GM12892 (cell line): ENCODE results near the gene C1QL1.

Experiments used
- POLR2A ChIP-seq: IDR thresholded peaks from 2 replicates; pipeline ENCODE4 v1.6.1; 2011; ENCODE audit warnings: low read depth, low read length, control low read depth
- POLR2AphosphoS5 ChIP-seq: IDR thresholded peaks from 2 replicates; pipeline ENCODE4 v1.6.1; 2011; ENCODE audit warnings: low read depth, low read length, control low read depth

DNA sequence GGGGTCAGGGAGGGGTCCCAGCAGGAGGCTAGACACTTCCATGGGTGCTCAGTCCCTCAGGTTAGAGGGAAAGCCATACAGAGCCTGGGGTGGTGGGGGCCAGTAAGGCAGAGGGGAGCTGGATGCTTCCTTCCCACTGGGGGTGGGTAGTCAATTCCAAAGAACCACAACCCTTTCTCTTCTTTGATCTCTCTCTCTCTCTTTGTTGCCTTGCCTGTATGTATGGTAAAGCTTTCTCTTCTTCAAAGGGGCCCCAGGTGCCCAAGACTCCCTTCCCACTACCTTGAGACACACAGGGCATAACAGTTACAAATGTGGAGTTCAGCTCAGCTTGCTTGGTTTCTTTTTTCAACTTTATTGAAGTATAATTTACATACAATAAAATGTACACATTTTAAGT, 30.5 kb upstream of the C1QL1 start:
- TF ChIP-seq POLR2A, result no peak
- TF ChIP-seq POLR2AphosphoS5, result no peak
